ENCODE measurements around the gene ART1.
"Not testable (repeated sequence)": the region's sequence is repeated elsewhere in the genome, so short reads cannot be mapped to it uniquely, and the experiment has no call there.

ART1 gene, protein sequence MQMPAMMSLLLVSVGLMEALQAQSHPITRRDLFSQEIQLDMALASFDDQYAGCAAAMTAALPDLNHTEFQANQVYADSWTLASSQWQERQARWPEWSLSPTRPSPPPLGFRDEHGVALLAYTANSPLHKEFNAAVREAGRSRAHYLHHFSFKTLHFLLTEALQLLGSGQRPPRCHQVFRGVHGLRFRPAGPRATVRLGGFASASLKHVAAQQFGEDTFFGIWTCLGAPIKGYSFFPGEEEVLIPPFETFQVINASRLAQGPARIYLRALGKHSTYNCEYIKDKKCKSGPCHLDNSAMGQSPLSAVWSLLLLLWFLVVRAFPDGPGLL

GRCh38 chr11:3644817-3645235, at the start of gene ART1:
TSS of gene ART1 (plus strand) at chr11:3645128. CDS start at chr11:3659214, 14,086 bp downstream.
- DNase-seq = no peak

- not testable (repeated sequence) for DNase-seq
Observed at GRCh38 chr11:3597743-3598142, 47.2 kb upstream of the ART1 start.

DNA sequence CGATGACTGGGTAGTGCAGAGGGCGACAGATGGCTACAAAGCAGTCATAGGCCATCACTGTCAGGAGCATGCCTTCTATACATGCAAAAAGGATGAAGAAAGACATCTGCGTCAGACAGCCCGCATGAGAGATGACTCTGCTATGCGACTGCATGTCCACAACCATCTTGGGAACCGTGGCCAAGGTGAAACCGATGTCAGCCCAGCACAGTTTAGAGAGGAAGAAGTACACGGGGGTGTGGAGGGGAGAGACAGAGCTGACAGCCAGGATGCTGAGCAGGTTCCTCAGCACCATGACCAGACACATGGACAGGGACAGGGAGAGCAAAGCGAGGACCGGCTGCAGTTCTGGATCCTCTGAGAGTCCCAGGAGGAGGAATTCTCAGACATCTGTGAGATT, 44.7 kb upstream of the ART1 start:
- not testable (repeated sequence) for DNase-seq

- no peak for DNase-seq
Observed at GRCh38 chr11:3604167-3604566, 40.8 kb upstream of the ART1 start.

GRCh38 chr11:3605283-3605662, 39.7 kb upstream of the ART1 start:
- DNase-seq = no peak

DNA sequence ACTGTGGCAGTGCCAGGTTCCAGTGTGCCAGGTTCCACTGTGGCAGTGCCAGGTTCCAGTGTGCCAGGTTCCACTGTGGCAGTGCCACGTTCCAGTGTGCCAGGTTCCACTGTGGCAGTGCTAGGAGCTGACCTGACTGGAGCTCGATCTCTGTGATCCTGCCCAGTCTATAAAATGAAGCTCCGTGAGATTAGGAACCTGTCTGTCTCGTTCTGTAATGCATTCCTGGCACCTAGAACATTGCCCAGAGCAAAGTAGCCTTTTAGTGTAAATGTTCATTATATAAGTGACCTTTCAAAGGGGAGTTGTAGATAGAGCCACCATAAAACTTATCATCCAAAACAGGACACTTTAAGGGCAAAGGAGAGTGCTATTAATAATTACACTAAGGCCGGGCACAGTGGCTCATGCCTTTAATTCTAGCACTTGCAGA, 39.1 kb upstream of the ART1 start:
- DNase-seq = no peak

- DNase-seq = peak; percentile 45
Observed at GRCh38 chr11:3609416-3610265, 35.3 kb upstream of the ART1 start.

GRCh38 chr11:3610846-3611245, 34.1 kb upstream of the ART1 start:
- DNase-seq = no peak

- DNase-seq = no peak
Observed at GRCh38 chr11:3611976-3612678, 32.8 kb upstream of the ART1 start.

GRCh38 chr11:3613998-3614741, 30.8 kb upstream of the ART1 start:
- DNase-seq = no peak

DNA sequence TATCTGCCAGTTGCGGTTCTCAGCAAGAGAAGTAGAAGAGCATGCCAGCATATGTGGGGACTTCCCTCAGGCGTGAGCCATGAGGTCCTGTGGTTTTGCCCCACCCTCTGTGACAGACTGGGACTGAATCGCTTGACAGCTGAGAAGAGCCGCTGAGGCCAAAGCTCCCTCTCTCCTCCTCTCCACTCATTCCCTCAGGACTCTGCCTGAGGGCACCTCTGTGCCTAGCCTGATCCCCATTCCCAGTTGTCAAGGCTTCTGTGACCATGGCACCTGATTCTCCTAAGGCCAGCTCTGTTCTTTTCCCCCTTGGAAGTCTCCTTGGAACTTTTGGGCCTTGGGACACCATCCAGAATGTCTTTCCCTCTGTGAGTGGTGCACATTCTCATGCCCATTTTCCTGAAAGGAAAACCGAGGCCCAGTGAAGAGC, 30.2 kb upstream of the ART1 start:
- peak; percentile 46 for DNase-seq

DNA sequence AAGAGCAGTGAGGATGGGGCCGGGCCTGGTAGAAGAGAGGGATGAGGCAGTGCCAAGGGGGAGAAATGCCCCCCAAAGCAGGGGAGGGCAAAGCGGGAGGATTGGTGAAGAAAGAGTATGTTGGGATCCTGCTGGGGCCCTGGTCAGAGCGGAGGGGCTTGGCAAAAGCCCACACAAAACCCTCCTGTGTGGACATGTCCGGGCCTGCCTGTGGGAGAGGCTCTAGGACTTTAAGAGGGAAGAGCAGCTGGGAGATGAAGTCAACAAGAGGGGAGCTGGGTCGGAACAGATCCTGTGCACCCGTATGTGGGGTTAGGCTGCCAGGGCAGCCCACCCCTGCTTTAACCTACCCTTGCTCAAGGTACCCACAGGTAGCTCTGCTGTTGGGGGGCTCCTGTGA, 28.9 kb upstream of the ART1 start:
- no peak for DNase-seq

GRCh38 chr11:3616721-3617460, 28.0 kb upstream of the ART1 start:
- DNase-seq = no peak

DNA sequence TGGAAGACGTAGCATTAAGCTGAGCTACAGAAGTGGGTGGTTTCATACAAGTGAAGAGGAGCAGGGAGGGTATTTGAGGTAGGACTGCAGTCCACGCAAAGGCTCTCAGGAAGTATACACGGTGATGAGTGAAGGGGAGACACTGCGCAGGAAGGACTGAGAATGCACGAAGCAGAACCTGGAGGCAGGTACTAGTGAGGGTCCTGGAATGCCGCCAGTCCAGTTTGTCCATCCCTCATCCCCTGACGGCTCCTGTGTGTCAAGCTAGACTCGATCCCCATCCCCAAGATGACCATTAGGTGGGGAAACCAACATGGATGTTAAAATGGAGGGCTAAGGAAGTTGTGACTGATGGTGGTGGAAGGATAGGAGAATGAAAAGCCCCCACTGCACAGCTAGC, 26.9 kb upstream of the ART1 start:
- no peak for DNase-seq

DNA sequence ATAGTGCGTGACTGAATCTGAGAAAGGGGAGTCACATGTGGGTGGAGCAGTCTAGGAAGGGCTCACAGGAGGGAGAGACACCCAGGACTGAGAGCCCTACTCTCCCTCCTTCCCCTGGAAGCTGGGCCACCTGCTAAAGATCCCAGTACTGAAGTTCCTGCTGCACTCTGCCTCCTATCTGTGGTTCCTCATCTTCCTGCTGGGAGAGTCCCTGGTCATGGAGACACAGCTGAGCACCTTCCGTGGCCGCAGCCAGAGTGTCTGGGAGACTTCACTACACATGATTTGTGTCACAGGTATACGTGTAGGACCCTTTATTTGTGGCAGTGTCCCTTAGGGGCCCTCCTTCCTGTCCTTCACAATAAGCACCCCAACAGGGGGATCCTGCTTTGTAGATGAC, 22.4 kb upstream of the ART1 start:
- no peak for DNase-seq

DNA sequence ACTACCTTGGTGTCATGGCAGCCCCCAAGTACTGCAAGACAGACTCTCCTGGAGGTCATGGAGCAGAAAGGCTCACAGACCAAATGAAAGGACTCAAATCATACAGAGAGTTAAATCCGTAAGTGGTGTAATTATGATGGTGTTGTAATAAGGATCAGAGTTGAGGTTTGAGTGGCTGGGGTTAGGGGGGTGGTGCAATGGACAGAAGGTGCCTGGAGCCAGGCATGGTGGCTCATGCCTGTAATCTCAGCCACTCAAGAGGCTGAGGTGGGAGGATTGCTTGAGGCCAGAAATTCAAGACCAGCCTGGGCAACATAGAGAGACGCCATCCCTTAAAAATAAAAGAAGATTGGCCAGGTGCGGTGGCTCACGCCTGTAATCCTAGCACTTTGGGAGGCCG, 21.8 kb upstream of the ART1 start:
- DNase-seq = no peak

- DNase-seq = no peak
Observed at GRCh38 chr11:3623767-3624458, 21.0 kb upstream of the ART1 start.

DNA sequence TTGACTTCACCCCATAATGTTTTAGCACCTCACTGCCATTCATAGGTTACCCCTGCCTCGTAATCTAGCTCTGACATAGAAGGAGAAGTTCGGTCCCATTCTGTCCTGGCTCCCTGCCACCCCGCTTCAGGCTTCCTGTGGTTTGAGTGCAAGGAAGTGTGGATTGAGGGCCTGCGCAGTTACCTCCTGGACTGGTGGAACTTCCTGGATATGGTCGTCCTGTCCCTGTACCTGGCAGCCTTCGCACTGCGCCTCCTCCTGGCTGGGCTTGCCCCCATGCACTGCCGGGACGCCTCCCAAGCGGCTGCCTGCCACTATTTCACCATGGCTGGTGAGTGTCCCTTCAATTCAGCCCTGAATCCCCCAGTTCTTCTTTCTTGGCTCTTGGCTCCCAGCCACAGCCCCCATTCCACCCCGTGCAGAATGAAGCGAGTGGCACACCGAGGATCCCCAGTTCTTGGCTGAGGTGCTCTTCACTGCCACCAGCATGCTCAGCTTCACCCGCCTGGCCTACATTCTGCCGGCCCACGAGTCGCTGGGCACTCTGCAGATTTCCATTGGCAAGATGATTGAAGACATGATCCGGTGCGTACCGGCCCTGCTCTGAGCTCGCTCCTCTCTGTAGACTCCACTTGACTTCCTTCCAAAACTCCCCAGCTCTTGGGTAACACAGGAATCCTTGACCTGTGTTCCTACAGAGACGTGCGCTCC, 18.5 kb upstream of the ART1 start:
- DNase-seq = no peak

DNA sequence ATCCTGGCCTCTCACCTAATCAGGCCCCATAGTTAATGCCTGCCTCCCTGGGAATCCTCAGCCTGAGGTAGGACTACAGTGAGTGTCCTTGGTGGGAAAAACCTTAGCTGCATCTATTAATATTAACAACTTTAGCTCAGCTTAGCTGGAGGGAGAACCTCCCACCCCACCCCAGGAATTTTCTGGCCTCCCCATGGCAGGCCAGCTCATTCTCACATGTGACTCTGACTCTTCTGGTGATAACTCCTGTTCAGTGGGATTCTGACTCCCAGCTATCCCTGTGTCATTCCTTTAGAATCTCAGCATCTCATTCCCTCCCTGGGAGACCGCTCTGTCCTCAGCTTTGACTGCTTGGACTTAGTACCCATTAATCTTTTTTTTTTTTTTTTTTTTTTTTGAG, 17.6 kb upstream of the ART1 start:
- no peak for DNase-seq

GRCh38 chr11:3631331-3631730, 13.6 kb upstream of the ART1 start:
- no peak for DNase-seq

Measured in CD4-positive, alpha-beta T cell treated with Interleukin-4 for 4 hours (primary cell).